Stimulated activated naive CD8-positive, alpha-beta T cell treated with anti-CD3 and anti-CD28 coated beads, Interleukin-15, amount 100 ng/mL, for 72 hours (primary cell): ENCODE data around the gene UBA1.
A peak's percentile ranks its signal among the peaks of the same experiment; 100 is the strongest.
"Not testable (repeated sequence)": the region's sequence is repeated elsewhere in the genome, so short reads cannot be mapped to it uniquely, and the experiment has no call there.

Experiments
- ATAC-seq: fragments of 150-1000 bp; cut with Tn5 transposase; 2 replicates; pipeline ENCODE4 v1.10.0; 2021; ENCODE audit warnings: mild to moderate bottlenecking, moderate library complexity
- DNase-seq, 2 donors: peaks; one replicate each; pipeline ENCODE4 v3.0.0; 2021 to 2022
- H3K27ac Mint-ChIP-seq, 2 donors: one replicate each; pipeline ENCODE4 v1.8.0; 2022; ENCODE audit warnings: mild to moderate bottlenecking in 2 of 2, mixed read lengths in 2 of 2, moderate library complexity in 2 of 2
- H3K27me3 Mint-ChIP-seq: one replicate; pipeline ENCODE4 v1.8.0; 2022; ENCODE audit warnings: mixed read lengths
- H3K4me1 Mint-ChIP-seq: one replicate; pipeline ENCODE4 v1.8.0; 2022; ENCODE audit warnings: mild to moderate bottlenecking, mixed read lengths
- H3K4me3 Mint-ChIP-seq, 2 donors: one replicate each; pipeline ENCODE4 v1.8.0; 2022; ENCODE audit warnings: mild to moderate bottlenecking in 2 of 2, mixed read lengths in 2 of 2, moderate library complexity in 1 of 2
- H3K9me3 Mint-ChIP-seq, 2 donors: one replicate each; pipeline ENCODE4 v1.8.0; 2022; ENCODE audit warnings: mixed read lengths in 2 of 2

UBA1 gene

GRCh38 chrX:47239199-47239598 lies 45.6 kb downstream of the UBA1 start:
- H3K9me3 Mint-ChIP-seq, result no peaks in the 10 kb centered on the region
- no peaks in the 10 kb centered on the region for H3K27me3 Mint-ChIP-seq
- no peak overlapping the region for H3K4me3 Mint-ChIP-seq
- ATAC-seq, result no peak
- no peak for DNase-seq
- H3K4me1 Mint-ChIP-seq, result peaks cover 20% of the 10 kb centered on the region
- H3K27ac Mint-ChIP-seq, result no peak overlapping the region

- H3K27me3 Mint-ChIP-seq, result no peaks in the 10 kb centered on the region
- H3K9me3 Mint-ChIP-seq, result no peaks in the 10 kb centered on the region
- no peak overlapping the region for H3K27ac Mint-ChIP-seq
- no peak overlapping the region for H3K4me3 Mint-ChIP-seq
- peaks cover 20% of the 10 kb centered on the region for H3K4me1 Mint-ChIP-seq
- DNase-seq (no peak), ATAC-seq (no peak)
Measured at GRCh38 chrX:47239898-47240545, 46.4 kb downstream of the UBA1 start.

GRCh38 chrX:47240619-47241018 lies 47.0 kb downstream of the UBA1 start:
- Mint-ChIP-seq H3K4me3 (no peak overlapping the region), H3K27ac (no peak overlapping the region), H3K4me1 (peaks cover 15% of the 10 kb centered on the region), H3K9me3 (no peaks in the 10 kb centered on the region), H3K27me3 (no peaks in the 10 kb centered on the region)
- no peak for DNase-seq
- no peak for ATAC-seq

- H3K27ac Mint-ChIP-seq, result peak overlapping the region in 1 of 2 donors; percentile 46
- peaks cover 10% of the 10 kb centered on the region for H3K4me1 Mint-ChIP-seq
- DNase-seq, result no peak
- no peak overlapping the region for H3K4me3 Mint-ChIP-seq
- no peaks in the 10 kb centered on the region for H3K27me3 Mint-ChIP-seq
- ATAC-seq, result no peak
- H3K9me3 Mint-ChIP-seq, result no peaks in the 10 kb centered on the region
Measured at GRCh38 chrX:47241201-47242011, 47.8 kb downstream of the UBA1 start.

- Mint-ChIP-seq H3K27ac (no peak overlapping the region), H3K4me1 (peaks cover 6% of the 10 kb centered on the region), H3K4me3 (no peak overlapping the region), H3K9me3 (no peaks in the 10 kb centered on the region), H3K27me3 (no peaks in the 10 kb centered on the region)
- DNase-seq (no peak), ATAC-seq (no peak)
Measured at GRCh38 chrX:47242321-47242720, 48.7 kb downstream of the UBA1 start.

GRCh38 chrX:47243351-47243750 lies 49.7 kb downstream of the UBA1 start:
- Mint-ChIP-seq H3K27me3 (no peaks in the 10 kb centered on the region), H3K27ac (no peak overlapping the region), H3K4me3 (no peak overlapping the region), H3K9me3 (no peaks in the 10 kb centered on the region), H3K4me1 (peaks cover 10% of the 10 kb centered on the region)
- DNase-seq (no peak), ATAC-seq (no peak)

- DNase-seq, result no peak
- no peak for ATAC-seq
- Mint-ChIP-seq H3K27me3 (no peaks in the 10 kb centered on the region), H3K27ac (no peak overlapping the region), H3K4me1 (peaks cover 20% of the 10 kb centered on the region), H3K9me3 (no peaks in the 10 kb centered on the region), H3K4me3 (no peak overlapping the region)
Measured at GRCh38 chrX:47244676-47245075, 51.0 kb downstream of the UBA1 start.

GRCh38 chrX:47245156-47245555 lies 51.5 kb downstream of the UBA1 start:
- ATAC-seq, result no peak
- no peak for DNase-seq
- Mint-ChIP-seq H3K9me3 (no peaks in the 10 kb centered on the region), H3K4me1 (peaks cover 20% of the 10 kb centered on the region), H3K27ac (no peak overlapping the region), H3K4me3 (no peak overlapping the region), H3K27me3 (no peaks in the 10 kb centered on the region)

- Mint-ChIP-seq H3K27ac (no peak overlapping the region), H3K4me3 (no peak overlapping the region), H3K9me3 (no peaks in the 10 kb centered on the region), H3K27me3 (no peaks in the 10 kb centered on the region), H3K4me1 (peaks cover 20% of the 10 kb centered on the region)
- ATAC-seq (peak; percentile 60), DNase-seq (peak in 1 of 2 donors; percentile 19)
Measured at GRCh38 chrX:47247206-47247998, 53.8 kb downstream of the UBA1 start.

GRCh38 chrX:47247999-47248320 lies 54.3 kb downstream of the UBA1 start:
- Mint-ChIP-seq H3K27me3 (no peaks in the 10 kb centered on the region), H3K27ac (no peak overlapping the region), H3K4me1 (peaks cover 20% of the 10 kb centered on the region), H3K4me3 (no peak overlapping the region), H3K9me3 (no peaks in the 10 kb centered on the region)
- DNase-seq (no peak), ATAC-seq (no peak)

GRCh38 chrX:47248576-47248975 lies 54.9 kb downstream of the UBA1 start:
- ATAC-seq (no peak), DNase-seq (no peak)
- no peak overlapping the region for H3K27ac Mint-ChIP-seq
- peaks cover 20% of the 10 kb centered on the region for H3K4me1 Mint-ChIP-seq
- no peaks in the 10 kb centered on the region for H3K9me3 Mint-ChIP-seq
- no peak overlapping the region for H3K4me3 Mint-ChIP-seq
- no peaks in the 10 kb centered on the region for H3K27me3 Mint-ChIP-seq

GRCh38 chrX:47250017-47250347 lies 56.4 kb downstream of the UBA1 start:
- ATAC-seq, result no peak
- H3K27ac Mint-ChIP-seq, result no peak overlapping the region
- H3K4me3 Mint-ChIP-seq, result no peak overlapping the region
- peaks cover 20% of the 10 kb centered on the region for H3K4me1 Mint-ChIP-seq
- no peak for DNase-seq
- H3K9me3 Mint-ChIP-seq, result no peaks in the 10 kb centered on the region
- no peaks in the 10 kb centered on the region for H3K27me3 Mint-ChIP-seq

- H3K9me3 Mint-ChIP-seq, H3K4me3 Mint-ChIP-seq, H3K4me1 Mint-ChIP-seq, H3K27ac Mint-ChIP-seq, DNase-seq, H3K27me3 Mint-ChIP-seq, ATAC-seq: not testable (repeated sequence)
Measured at GRCh38 chrX:47257620-47258019, 64.0 kb downstream of the UBA1 start.
